Ovary (tissue), 3 donors: ENCODE results near the gene MTM1.

ENCODE experiments used
- EP300 ChIP-seq: sonication (generic); formaldehyde crosslinking; IDR thresholded peaks from one replicate; pipeline ENCODE4 v1.6.1; 2017; ENCODE audit warnings: antibody characterized with exemption
- POLR2A ChIP-seq: fragments of 450-650 bp; IDR thresholded peaks from one replicate; pipeline ENCODE4 v1.6.1; 2017; ENCODE audit warnings: antibody characterized with exemption, mild to moderate bottlenecking, moderate library complexity
- TF ChIP-seq, protein P1 (sequence below), 3 donors: fragments of 450-650 bp in 2 of 3; fragments of 200-600 bp in 1 of 3; IDR thresholded peaks; one replicate each; pipeline versions ENCODE4 v1.5.1 to v1.8.0; 2016 to 2022; ENCODE audit warnings: antibody characterized with exemption in 3 of 3, mild to moderate bottlenecking in 1 of 3
- donor health status: DM: no; HTN: no; CAD: no.

- TF ChIP-seq, protein P1, sequence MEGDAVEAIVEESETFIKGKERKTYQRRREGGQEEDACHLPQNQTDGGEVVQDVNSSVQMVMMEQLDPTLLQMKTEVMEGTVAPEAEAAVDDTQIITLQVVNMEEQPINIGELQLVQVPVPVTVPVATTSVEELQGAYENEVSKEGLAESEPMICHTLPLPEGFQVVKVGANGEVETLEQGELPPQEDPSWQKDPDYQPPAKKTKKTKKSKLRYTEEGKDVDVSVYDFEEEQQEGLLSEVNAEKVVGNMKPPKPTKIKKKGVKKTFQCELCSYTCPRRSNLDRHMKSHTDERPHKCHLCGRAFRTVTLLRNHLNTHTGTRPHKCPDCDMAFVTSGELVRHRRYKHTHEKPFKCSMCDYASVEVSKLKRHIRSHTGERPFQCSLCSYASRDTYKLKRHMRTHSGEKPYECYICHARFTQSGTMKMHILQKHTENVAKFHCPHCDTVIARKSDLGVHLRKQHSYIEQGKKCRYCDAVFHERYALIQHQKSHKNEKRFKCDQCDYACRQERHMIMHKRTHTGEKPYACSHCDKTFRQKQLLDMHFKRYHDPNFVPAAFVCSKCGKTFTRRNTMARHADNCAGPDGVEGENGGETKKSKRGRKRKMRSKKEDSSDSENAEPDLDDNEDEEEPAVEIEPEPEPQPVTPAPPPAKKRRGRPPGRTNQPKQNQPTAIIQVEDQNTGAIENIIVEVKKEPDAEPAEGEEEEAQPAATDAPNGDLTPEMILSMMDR (IDR thresholded peaks at IDR 0.05), result no peak
- TF ChIP-seq POLR2A (no peak), EP300 (no peak)
Observed at GRCh38 chrX:150642423-150642822, 74.0 kb downstream of the MTM1 start.
